H1 (cell line): ENCODE data around the gene PALM2AKAP2. TPM values are rescaled to one million over a fixed set of nuclear protein-coding genes. Genes with fewer than 3 reads are reported as not detected.

Source experiments
- CTCF ChIA-PET: fragments of 300-600 bp; sonication (Branson Sonifier 250); formaldehyde crosslinking; loops from one replicate; lab custom pipeline; 2021; ENCODE audit not compliant: partially characterized antibody; lab: Charles Lee
- POLR2A ChIA-PET: fragments of 300-600 bp; sonication (Branson Sonifier 250); formaldehyde crosslinking; loops from one replicate; lab custom pipeline; 2021; ENCODE audit warnings: inconsistent platforms; ENCODE audit not compliant: partially characterized antibody; lab: Charles Lee
- DNase-seq, 2 experiments: peaks; one replicate each; pipeline versions ENCODE4 v3.0.0 to v3.0.0-alpha.2; 2010 to 2022; ENCODE audit warnings: low spot score in 2 of 2, low read depth in 1 of 2, mixed read lengths in 1 of 2
- FAIRE-seq: peaks from 2 replicates; lab custom pipeline; 2011; peaks lifted over from hg19 to GRCh38; lab: Jason Lieb, UNC
- H2AFZ ChIP-seq: 2 replicates; pipeline ENCODE4 v1.8.1; 2012; ENCODE audit warnings: low read length, inconsistent platforms
- H2AK5ac ChIP-seq: 2 replicates; pipeline ENCODE4 v1.6.1; 2013; ENCODE audit warnings: low read depth, low read length
- H2BK120ac ChIP-seq: replicated peaks from 2 replicates; pipeline ENCODE3; 2013; ENCODE audit warnings: low read depth, low read length, inconsistent platforms
- H2BK12ac ChIP-seq: 2 replicates; pipeline ENCODE4 v1.6.1; 2013; ENCODE audit warnings: low read depth, low read length
- H2BK15ac ChIP-seq: 2 replicates; pipeline ENCODE4 v1.6.1; 2013; ENCODE audit warnings: low read length
- H2BK20ac ChIP-seq: 2 replicates; pipeline ENCODE4 v1.6.1; 2013; ENCODE audit warnings: low read length
- H2BK5ac ChIP-seq: 2 replicates; pipeline ENCODE4 v1.6.1; 2013; ENCODE audit warnings: low read depth, low read length
- H3K14ac ChIP-seq: 2 replicates; pipeline ENCODE4 v1.6.1; 2013; ENCODE audit warnings: inconsistent platforms; ENCODE audit not compliant: insufficient read length
- H3K18ac ChIP-seq: 2 replicates; pipeline ENCODE4 v1.6.1; 2013; ENCODE audit warnings: low read length; ENCODE audit errors: extremely low read depth
- H3K23ac ChIP-seq: 2 replicates; pipeline ENCODE4 v1.6.1; 2013; ENCODE audit warnings: inconsistent platforms; ENCODE audit not compliant: insufficient read length
- H3K23me2 ChIP-seq: 2 replicates; pipeline ENCODE4 v1.6.1; 2013; ENCODE audit warnings: low read depth, low read length
- H3K27ac ChIP-seq: 2 replicates; pipeline ENCODE4 v1.6.1; 2011; ENCODE audit warnings: low read depth, low read length, inconsistent platforms
- H3K27me3 ChIP-seq, 4 experiments: replicated peaks in 1 of 4; 1 replicate in 1 of 4; 2 replicates in 3 of 4; pipeline versions ENCODE4 v1.6.1 to v1.8.1; 2011 to 2013; ENCODE audit warnings: low read length in 3 of 4, mild to moderate bottlenecking in 3 of 4, inconsistent platforms in 2 of 4, mixed read lengths in 2 of 4, moderate library complexity in 1 of 4; ENCODE audit not compliant: control insufficient read depth in 3 of 4, insufficient read depth in 3 of 4; ENCODE audit errors: extremely low read depth in 1 of 4
- H3K36me3 ChIP-seq, 4 experiments: 2 replicates each; pipeline versions ENCODE4 v1.6.1 to v1.8.1; 2011 to 2013; ENCODE audit warnings: mild to moderate bottlenecking in 4 of 4, low read length in 3 of 4, moderate library complexity in 2 of 4, control low read depth in 1 of 4, inconsistent platforms in 1 of 4; ENCODE audit not compliant: insufficient read depth in 4 of 4, control insufficient read depth in 2 of 4
- H3K4ac ChIP-seq: replicated peaks from 2 replicates; pipeline ENCODE3; 2013; ENCODE audit warnings: low read length, low read depth, mixed read lengths, inconsistent platforms; ENCODE audit not compliant: insufficient read length
- H3K4me1 ChIP-seq, 4 experiments: replicated peaks in 1 of 4; 1 replicate in 1 of 4; 2 replicates in 3 of 4; pipeline versions ENCODE4 v1.6.1 to v1.8.1; 2011 to 2013; ENCODE audit warnings: low read length in 3 of 4, inconsistent platforms in 2 of 4, mixed read lengths in 1 of 4; ENCODE audit not compliant: insufficient read depth in 4 of 4, control insufficient read depth in 3 of 4
- H3K4me2 ChIP-seq, 2 experiments: 2 replicates each; pipeline versions ENCODE4 v1.6.1 to v1.8.1; 2011 to 2013; ENCODE audit warnings: low read depth in 2 of 2, low read length in 2 of 2, control low read depth in 1 of 2, inconsistent platforms in 1 of 2, mild to moderate bottlenecking in 1 of 2; ENCODE audit not compliant: insufficient read depth in 1 of 2
- H3K4me3 ChIP-seq, 4 experiments: fragments of 200-600, 300-600 bp in 1 of 4; sonication (generic), shearing (Covaris generic), sonication (Bioruptor Twin) in 1 of 4; 2 replicates each; pipeline versions ENCODE4 v1.5.1 to v1.8.1; 2011 to 2016; ENCODE audit warnings: low read length in 4 of 4, low read depth in 3 of 4, control low read depth in 2 of 4, inconsistent platforms in 2 of 4, mild to moderate bottlenecking in 2 of 4, mixed read lengths in 1 of 4, moderate library complexity in 1 of 4; ENCODE audit not compliant: insufficient read depth in 2 of 4; ENCODE audit errors: extremely low read depth in 1 of 4
- H3K56ac ChIP-seq: replicated peaks from 2 replicates; pipeline ENCODE3; 2013; ENCODE audit warnings: low read depth, mild to moderate bottlenecking, mixed read lengths, low read length, inconsistent platforms; ENCODE audit not compliant: insufficient read length
- H3K79me1 ChIP-seq: 2 replicates; pipeline ENCODE4 v1.6.1; 2013; ENCODE audit warnings: low read depth, low read length, control low read depth
- H3K79me2 ChIP-seq, 2 experiments: 2 replicates each; pipeline versions ENCODE4 v1.6.1 to v1.8.1; 2012 to 2013; ENCODE audit warnings: low read length in 2 of 2, mild to moderate bottlenecking in 2 of 2, inconsistent platforms in 1 of 2; ENCODE audit not compliant: insufficient read depth in 2 of 2, control insufficient read depth in 1 of 2
- H3K9ac ChIP-seq, 4 experiments: replicated peaks in 1 of 4; 1 replicate in 1 of 4; 2 replicates in 3 of 4; pipeline versions ENCODE4 v1.6.1 to v1.8.1; 2011 to 2013; ENCODE audit warnings: low read depth in 3 of 4, low read length in 3 of 4, control low read depth in 2 of 4, mild to moderate bottlenecking in 2 of 4, moderate library complexity in 2 of 4, inconsistent platforms in 1 of 4; ENCODE audit errors: extremely low read depth in 1 of 4
- H3K9me3 ChIP-seq, 2 experiments: 2 replicates each; pipeline versions ENCODE4 v1.6.1 to v1.8.1; 2012 to 2013; ENCODE audit warnings: mild to moderate bottlenecking in 2 of 2, moderate library complexity in 2 of 2, control low read depth in 1 of 2, inconsistent platforms in 1 of 2, low read depth in 1 of 2, low read length in 1 of 2, mixed read lengths in 1 of 2; ENCODE audit not compliant: insufficient read depth in 2 of 2
- H4K20me1 ChIP-seq, 2 experiments: replicated peaks in 1 of 2; 2 replicates each; pipeline versions ENCODE3 to v1.8.1; 2011 to 2013; ENCODE audit warnings: inconsistent platforms in 2 of 2, low read length in 2 of 2, mild to moderate bottlenecking in 1 of 2; ENCODE audit not compliant: insufficient read depth in 2 of 2, control insufficient read depth in 1 of 2
- H4K5ac ChIP-seq: 2 replicates; pipeline ENCODE4 v1.6.1; 2013; ENCODE audit warnings: low read length, low read depth, mixed read lengths, inconsistent platforms; ENCODE audit not compliant: insufficient read length
- H4K8ac ChIP-seq: 2 replicates; pipeline ENCODE4 v1.8.0; 2013; ENCODE audit warnings: mild to moderate bottlenecking, moderate library complexity, low read length, inconsistent platforms; ENCODE audit not compliant: insufficient read depth; ENCODE audit errors: extremely low read depth
- H4K91ac ChIP-seq: replicated peaks from 2 replicates; pipeline ENCODE3; 2013; ENCODE audit warnings: low read length, mixed read lengths, inconsistent platforms; ENCODE audit not compliant: insufficient read length
- ATF2 ChIP-seq: IDR thresholded peaks from 2 replicates; pipeline ENCODE4 v1.6.1; 2012; ENCODE audit warnings: low read length, inconsistent platforms
- BCL11A ChIP-seq, 2 experiments: IDR thresholded peaks; one replicate each; pipeline ENCODE4 v1.6.1; 2011; ENCODE audit warnings: low read depth in 2 of 2, low read length in 2 of 2, mild to moderate bottlenecking in 2 of 2
- BRCA1 ChIP-seq: IDR thresholded peaks from 2 replicates; pipeline ENCODE4 v1.6.1; 2012; ENCODE audit warnings: low read depth, low read length, improper control_type of control experiment
- HDAC6 ChIP-seq: IDR thresholded peaks from one replicate; pipeline ENCODE4 v1.7.1; 2012; ENCODE audit warnings: low read depth, mild to moderate bottlenecking, inconsistent platforms, low read length, moderate library complexity
- PHF8 ChIP-seq: fragments of 200-600 bp; sonication (generic); conservative IDR thresholded peaks from 2 replicates; pipeline ENCODE4 v1.7.1; 2012; ENCODE audit warnings: low read depth, mild to moderate bottlenecking, inconsistent platforms, low read length, moderate library complexity
- RBBP5 ChIP-seq: IDR thresholded peaks from 2 replicates; pipeline ENCODE4 v1.7.1; 2012; ENCODE audit warnings: low read depth, mild to moderate bottlenecking, inconsistent platforms, low read length, moderate library complexity, borderline replicate concordance
- RXRA ChIP-seq: IDR thresholded peaks from 2 replicates; pipeline ENCODE4 v1.6.1; 2011; ENCODE audit warnings: low read depth, mild to moderate bottlenecking, low read length, moderate library complexity; ENCODE audit not compliant: insufficient read depth
- USF2 ChIP-seq: IDR thresholded peaks from 2 replicates; pipeline ENCODE4 v1.6.1; 2011; ENCODE audit warnings: low read length, improper control_type of control experiment
- WGBS, 2 experiments: shearing (Covaris generic) in 1 of 2; methylation state at CpG; one replicate each; pipeline versions ENCODE4 v1.1.6 to v1.1.7; 2013 to 2015; ENCODE audit warnings: low lambda C conversion rate in 2 of 2, mixed read lengths in 2 of 2, inconsistent platforms in 1 of 2, low coverage in 1 of 2, missing lambda C conversion rate in 1 of 2; ENCODE audit not compliant: insufficient replicate concordance in 2 of 2, insufficient coverage in 1 of 2, insufficient read length in 1 of 2; ENCODE audit errors: extremely low coverage in 1 of 2, missing lambda C conversion rate in 1 of 2; 5-methylcytosine and 5-hydroxymethylcytosine counted together
- polyA plus RNA-seq, 7 experiments: library from polyadenylated mRNA; depleted of rRNA in 3 of 7; stranded (reverse) in 5 of 7; unstranded in 2 of 7; fragments of >200 nt in 5 of 7; fragments of 200-250 nt in 2 of 7; gene quantifications; 1 replicate in 5 of 7; 2 replicates in 1 of 7; 4 replicates in 1 of 7; pipeline versions ENCODE4 v1.2.1 to v1.2.3, GENCODE V29; 2011 to 2013; ENCODE audit warnings: missing spikeins in 2 of 7, mixed read lengths in 2 of 7
- total RNA-seq: library from RNA; stranded (reverse); fragmentation: NEBNext Ultra II Directional; extraction: Animal tissue kit (Norgen Biotek cat#: 25700); gene quantifications from 2 replicates; pipeline ENCODE4 v1.2.1, GENCODE V29; 2021
- TF ChIP-seq, protein P1 (sequence below): IDR thresholded peaks from 2 replicates; pipeline ENCODE4 v1.6.1; 2012; ENCODE audit warnings: inconsistent platforms
- TF ChIP-seq, protein P2 (sequence below): IDR thresholded peaks from 2 replicates; pipeline ENCODE4 v1.6.1; 2012; ENCODE audit warnings: inconsistent platforms

The PALM2AKAP2 gene
- total and polyA plus RNA-seq, 2 of the 8 experiments (the other 6 are each of a cell fraction or from before 2014, with no cell fraction given), result 0.38 to 20.5 TPM

DNA sequence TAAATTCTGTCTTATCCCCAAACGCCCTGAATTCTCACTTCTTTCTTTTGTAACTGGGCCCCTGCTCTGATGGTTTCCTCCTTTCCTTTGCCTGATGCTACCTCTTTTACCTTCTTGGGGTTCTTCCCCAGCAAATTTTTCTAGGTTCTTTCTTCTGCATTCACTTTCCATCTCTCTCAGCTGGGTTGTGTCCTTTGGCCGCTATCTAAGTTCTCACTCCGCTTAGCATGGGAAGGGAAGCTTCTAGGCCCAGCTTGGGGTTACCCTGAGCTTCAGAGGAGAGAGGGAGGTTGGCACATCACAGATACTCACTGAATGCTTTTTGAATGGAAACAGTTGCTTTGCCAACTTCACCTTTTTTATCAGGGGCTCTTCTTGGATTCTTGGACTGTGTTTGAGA lies 17.0 kb downstream of the PALM2AKAP2 start:
- Histone ChIP-seq H2BK5ac (no peak overlapping the region), H3K56ac (no peak overlapping the region), H3K23ac (no peak overlapping the region), H3K4me1 (no peaks in the 10 kb centered on the region), H3K79me1 (0 out of 2 replicates have a peak, but pooled peaks cover 6% of the 10 kb centered on the region), H3K4ac (no peak overlapping the region), H2BK120ac (no peak overlapping the region), H3K36me3 (no peaks in the 10 kb centered on the region), H3K27me3 (no peaks in the 10 kb centered on the region), H3K79me2 (no peaks in the 10 kb centered on the region), H2AFZ (no peak overlapping the region), H3K18ac (no peak overlapping the region), H3K23me2 (no peaks in the 10 kb centered on the region), H2AK5ac (no peak overlapping the region), H3K14ac (no peak overlapping the region), H3K4me2 (no peak overlapping the region), H4K91ac (no peak overlapping the region), H3K27ac (no peak overlapping the region), H3K9me3 (no peaks in the 10 kb centered on the region), H2BK15ac (no peak overlapping the region), H4K5ac (no peak overlapping the region), H4K20me1 (no peaks in the 10 kb centered on the region), H3K9ac (no peak overlapping the region), H2BK12ac (no peak overlapping the region), H2BK20ac (no peak overlapping the region), H3K4me3 (no peak overlapping the region), H4K8ac (no peak overlapping the region)
- no peak for FAIRE-seq
- 92% methylated on average over 3 of the region's 3 CpGs; no CpG with 5 or more reads in 1 of the 2 experiments for WGBS, 2 experiments
- DNase-seq, result no peak
- ChIA-PET POLR2A (no interaction called here), CTCF (interaction anchor here (0.9 to 2.0 kb wide), 2 partner anchors 20 to 63 kb away, joined by 4 to 9 read pairs; no protein-coding TSS in a partner anchor)
- TF ChIP-seq USF2 (no peak), BCL11A (IDR thresholded peaks at IDR 0.05; ENCODE audit: low read depth in 2 of 2, low read length in 2 of 2) (no peak), RXRA (no peak), ATF2 (no peak), RBBP5 (no peak), HDAC6 (no peak), BRCA1 (no peak), PHF8 (no peak)
- TF ChIP-seq, protein P1, sequence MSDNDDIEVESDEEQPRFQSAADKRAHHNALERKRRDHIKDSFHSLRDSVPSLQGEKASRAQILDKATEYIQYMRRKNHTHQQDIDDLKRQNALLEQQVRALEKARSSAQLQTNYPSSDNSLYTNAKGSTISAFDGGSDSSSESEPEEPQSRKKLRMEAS, result no peak
- TF ChIP-seq, protein P2, sequence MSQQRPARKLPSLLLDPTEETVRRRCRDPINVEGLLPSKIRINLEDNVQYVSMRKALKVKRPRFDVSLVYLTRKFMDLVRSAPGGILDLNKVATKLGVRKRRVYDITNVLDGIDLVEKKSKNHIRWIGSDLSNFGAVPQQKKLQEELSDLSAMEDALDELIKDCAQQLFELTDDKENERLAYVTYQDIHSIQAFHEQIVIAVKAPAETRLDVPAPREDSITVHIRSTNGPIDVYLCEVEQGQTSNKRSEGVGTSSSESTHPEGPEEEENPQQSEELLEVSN, result no peak
